ENCODE measurements around the gene TIGD3.

TIGD3 gene, protein sequence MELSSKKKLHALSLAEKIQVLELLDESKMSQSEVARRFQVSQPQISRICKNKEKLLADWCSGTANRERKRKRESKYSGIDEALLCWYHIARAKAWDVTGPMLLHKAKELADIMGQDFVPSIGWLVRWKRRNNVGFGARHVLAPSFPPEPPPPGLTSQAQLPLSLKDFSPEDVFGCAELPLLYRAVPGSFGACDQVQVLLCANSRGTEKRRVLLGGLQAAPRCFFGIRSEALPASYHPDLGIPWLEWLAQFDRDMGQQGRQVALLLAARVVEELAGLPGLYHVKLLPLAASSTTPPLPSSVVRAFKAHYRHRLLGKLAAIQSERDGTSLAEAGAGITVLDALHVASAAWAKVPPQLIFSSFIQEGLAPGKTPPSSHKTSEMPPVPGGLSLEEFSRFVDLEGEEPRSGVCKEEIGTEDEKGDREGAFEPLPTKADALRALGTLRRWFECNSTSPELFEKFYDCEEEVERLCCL
- total RNA-seq, result 0.30 to 0.93 (median 0.56) reads per million in 4 donors

DNA sequence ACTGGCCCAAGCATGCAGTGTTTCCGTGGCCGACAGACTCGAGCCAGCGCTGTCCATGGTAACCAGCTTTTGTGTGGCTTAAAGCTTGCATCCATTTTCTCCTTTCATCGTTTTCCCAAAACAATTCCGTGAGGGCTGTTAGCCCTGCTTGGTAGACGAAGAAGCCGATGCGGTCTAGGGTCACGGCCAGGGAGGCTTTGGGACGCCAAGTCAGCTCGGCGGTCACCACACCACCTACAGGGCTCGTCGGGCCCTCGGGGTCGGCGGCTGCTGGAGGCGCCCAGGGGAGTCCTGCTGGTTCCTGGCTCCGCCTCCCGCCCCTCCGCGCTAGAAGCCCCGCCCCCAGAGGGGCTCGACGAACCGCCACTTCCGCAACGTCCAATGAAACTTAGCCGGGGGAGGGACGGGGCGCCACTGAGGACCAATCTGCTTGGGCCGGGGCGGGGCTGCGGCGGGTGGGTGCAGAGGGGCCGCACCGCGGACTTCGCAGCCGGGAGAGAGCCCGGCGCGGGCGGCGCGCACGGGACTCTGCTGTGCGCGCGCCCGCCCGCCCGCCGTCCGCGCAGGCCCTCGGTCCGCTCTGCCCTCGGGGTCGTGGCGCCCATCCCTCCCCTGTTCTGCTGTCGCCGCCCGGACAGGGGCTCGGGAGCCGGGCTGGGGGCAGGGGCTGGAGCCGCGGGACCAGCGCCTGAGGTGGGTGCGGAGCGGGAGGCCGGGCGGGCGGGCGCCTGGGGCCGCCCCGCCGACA lies at the start of gene TIGD3:
TIGD3 (plus strand) TSS at position 487 of the 748 bp plus-strand sequence. CDS start 1,058 bp downstream, outside the sequence.
- DNase-seq, result peak; percentile 94 to 97 (median 95)

GRCh38 chr11:65305501-65306268 lies 48.9 kb upstream of the TIGD3 start:
- no peak for DNase-seq

GRCh38 chr11:65307298-65308229 lies 47.0 kb upstream of the TIGD3 start:
- no peak for DNase-seq

GRCh38 chr11:65308281-65308891 lies 46.2 kb upstream of the TIGD3 start:
- no peak for DNase-seq

DNA sequence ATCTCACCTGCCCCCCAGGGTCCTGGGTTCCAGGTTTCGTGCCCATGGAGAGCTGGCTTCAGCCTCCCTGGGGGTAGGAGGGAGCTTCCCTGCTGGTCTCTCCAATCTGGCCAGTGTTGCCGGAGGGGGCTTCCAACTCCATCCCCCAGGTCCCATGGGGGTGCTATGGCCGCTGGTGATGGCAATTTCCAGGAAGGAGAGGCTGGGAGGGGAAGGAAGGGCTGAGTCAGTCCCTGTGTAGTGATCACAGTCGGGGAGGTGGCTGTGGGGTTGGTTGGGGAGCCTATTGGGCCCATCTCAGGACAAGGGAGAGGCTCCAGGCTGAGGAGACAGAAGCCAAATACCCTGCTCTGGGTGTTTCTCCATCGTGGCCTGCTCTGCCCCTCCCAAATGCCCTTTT lies 45.5 kb upstream of the TIGD3 start:
- DNase-seq, result no peak

DNA sequence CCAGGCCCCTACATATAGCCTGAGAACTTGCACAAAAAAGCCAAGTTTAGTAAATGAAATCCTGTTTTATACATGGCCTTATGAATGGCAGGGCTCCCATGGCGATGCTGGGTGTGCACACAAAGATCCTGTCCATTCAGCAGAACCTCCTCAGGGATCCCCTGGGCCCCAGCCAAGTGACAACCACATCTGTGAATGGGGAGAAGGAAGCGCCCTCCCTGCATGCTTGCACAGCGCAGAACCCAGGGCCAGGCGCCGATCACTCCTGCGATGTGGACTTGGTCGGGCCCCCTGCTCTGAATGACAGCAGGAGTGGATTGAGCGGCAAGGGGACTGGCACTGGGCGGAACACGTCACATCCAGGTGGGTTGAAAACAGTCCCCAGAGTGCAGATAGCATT lies 44.3 kb upstream of the TIGD3 start:
- DNase-seq, result no peak

DNA sequence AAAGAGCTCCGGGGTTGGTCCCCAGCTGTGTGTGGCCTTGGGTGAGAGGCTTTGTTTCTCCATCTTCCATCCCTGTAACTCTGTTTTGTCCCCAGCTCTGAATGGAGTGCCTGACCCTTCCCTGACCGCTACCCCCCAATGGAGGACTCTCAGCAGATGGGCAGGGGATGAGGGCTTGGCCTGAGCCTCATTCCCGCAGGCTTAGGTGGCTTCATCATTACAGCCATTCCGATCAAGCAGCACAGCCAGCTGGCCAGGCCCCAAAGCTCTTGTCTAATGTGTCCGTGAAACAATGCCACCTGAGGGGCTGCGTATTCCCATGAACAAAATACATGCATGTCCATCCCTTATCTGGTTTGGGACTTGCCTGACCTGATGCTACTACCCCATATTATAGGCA lies 43.8 kb upstream of the TIGD3 start:
- no peak for DNase-seq

- no peak for DNase-seq
These were observed 43.3 kb upstream of the TIGD3 start for GRCh38 chr11:65311170-65311678.

GRCh38 chr11:65314501-65315203 lies 39.9 kb upstream of the TIGD3 start, which contains the start of gene CDC42EP2:
Gene CDC42EP2, plus strand, starts transcription at chr11:65314866. Its CDS starts 6,033 bp downstream, at chr11:65320899.
- peak; percentile 58 to 72 (median 63) for DNase-seq

DNA sequence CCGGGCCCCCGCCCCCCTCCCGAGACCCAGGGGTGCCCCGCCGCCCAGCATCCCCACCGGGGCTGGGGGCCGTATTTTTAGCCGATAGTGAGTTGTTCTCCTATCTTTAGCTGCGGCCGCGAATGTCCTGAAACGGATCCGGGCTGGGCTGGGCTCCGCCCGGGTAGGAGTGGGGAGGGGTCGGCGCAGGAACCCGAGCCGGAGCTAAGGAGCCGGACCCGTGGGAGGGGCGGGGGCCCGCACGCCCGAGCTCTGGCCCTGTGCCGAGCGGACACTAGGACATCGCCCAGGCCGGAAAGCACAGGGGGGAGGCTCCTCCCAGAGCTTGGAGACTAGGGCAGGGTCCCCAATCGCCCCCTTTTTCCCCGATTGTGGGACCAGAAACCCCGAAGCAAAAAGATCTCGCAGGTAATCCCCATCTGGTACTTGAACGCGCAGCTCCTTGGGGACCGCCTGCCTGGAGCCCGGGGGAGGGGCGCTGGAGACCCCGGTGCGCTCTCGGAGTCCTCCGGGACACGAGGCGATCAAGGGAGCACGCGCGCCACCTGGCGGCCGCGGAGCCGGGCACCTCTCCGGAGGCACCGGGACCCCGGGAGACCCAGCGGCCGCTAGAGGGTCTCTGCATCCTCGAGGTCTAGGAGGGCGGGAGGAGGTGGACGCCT lies 39.2 kb upstream of the TIGD3 start:
- peak; percentile 60 to 73 (median 69) for DNase-seq

DNA sequence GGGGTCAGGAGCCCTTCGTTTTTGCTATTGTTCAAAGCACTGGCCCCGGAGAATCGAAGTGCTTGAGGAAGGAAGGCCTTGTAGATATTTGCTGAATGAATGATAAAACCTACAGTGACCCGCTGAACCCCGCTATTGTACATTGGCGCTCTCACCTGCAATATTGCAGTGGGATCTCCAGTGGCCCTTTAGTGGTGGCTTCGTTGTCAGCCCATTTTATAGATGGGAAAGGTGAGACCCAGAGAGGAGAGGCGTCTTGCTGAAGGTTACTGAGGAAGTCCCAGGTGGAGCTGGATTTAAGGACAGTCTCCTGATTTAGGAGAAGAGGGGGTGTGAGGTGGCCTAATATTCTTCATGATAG lies 38.7 kb upstream of the TIGD3 start:
- DNase-seq, result no peak

DNA sequence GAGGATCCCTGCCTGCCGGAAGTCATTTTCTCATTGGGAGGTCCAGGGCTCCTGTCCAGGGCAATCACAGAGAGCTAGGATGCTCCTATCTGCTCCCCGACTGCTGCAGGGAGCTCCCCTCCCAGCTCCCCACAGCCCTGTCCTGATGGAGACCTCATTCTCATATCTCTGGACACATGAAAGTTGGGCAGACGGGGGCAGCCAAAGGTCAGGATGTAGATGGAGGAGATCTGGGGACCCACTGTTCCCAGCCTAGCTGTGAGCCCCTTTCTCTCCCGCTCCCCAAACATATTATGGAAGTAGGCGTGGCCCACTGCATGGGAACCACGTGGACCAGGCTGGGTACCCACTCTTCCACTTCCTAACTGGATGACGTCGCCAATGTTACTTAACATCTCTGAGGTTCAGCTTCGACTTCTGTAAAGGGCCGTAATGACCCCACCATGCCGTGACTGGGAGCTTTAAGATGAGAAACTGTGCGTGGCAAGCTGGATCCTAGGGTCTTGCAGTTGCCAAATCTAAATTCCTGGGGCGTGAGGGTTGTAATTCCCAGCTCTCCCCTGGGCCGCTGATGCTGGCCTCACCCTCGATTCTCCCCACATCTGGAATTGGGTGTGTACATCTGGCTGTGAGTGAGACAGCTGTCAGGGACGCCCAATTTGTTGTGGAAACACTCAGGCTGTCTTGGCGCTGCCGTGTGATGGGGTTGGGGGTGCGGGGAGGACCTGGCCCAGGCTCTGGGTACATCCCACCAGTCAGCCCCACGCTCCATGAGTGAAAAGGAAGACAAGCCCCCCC lies 38.1 kb upstream of the TIGD3 start:
- DNase-seq, result no peak

DNA sequence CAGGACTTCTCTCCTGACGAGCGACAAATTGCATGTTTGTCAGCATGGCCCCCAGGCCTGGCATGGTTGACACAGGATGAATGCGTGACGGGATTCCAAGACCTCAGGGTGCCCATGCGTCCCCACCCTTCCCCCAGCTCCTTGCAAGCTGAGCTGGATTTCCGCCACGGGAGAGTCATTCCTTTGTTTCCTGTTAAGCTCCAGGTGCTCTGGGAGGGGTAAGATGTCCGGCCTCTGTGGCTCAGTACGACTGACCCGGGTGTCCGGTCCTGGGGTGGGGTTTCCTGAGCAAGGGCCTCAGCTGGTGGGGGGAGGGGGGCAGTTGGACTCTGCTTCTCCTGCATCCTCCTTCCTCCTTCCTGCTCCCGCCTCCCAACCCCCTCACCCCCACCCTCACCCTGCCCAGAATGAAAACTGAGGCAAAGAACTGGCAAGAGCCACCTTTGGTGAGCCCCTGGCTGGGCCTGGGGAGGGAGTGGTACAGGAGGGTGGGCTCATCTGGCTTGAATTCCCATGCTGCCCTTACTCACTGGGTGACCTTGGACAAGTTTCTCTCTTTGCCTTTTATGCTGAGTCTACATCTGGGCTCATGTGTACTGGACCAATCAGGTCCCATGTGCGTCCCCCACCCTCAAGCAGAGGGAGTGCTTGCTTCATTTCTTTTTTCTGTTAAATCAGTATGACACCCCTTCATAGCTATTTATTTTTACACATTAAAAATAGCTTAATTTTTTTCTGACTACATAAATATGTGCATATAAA lies 37.3 kb upstream of the TIGD3 start:
- no peak for DNase-seq

DNA sequence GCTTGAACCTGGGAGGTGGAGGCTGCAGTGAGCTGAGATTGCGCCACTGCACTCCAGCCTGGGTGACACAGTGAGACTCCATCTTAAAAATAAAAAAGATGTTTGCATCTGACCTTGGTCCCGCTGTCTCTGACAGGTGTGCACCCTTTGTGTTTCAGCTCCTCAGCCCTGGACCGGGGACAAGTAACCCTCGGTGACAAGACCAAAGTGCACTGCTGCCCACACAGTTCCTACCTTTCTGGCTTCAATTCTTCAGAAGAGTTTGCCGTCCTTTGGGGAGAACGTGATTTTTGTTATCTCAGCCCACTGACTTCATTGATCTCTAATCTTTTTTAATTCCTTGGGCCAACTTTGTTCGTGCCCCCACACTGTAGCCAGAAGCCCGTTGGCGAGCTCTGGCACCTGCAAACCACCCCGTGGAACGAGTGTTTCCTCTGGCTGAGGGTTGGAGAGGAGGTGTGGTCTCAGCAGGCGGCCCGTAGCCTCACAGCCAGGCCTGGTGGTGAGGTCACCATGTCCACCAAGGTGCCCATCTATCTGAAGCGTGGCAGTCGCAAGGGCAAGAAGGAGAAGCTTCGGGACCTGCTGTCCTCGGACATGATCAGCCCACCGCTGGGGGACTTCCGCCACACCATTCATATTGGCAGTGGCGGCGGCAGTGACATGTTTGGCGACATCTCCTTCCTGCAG lies 34.0 kb upstream of the TIGD3 start:
- DNase-seq, result no peak

- no peak for DNase-seq
These were observed 33.5 kb upstream of the TIGD3 start for GRCh38 chr11:65321076-65321475.

DNA sequence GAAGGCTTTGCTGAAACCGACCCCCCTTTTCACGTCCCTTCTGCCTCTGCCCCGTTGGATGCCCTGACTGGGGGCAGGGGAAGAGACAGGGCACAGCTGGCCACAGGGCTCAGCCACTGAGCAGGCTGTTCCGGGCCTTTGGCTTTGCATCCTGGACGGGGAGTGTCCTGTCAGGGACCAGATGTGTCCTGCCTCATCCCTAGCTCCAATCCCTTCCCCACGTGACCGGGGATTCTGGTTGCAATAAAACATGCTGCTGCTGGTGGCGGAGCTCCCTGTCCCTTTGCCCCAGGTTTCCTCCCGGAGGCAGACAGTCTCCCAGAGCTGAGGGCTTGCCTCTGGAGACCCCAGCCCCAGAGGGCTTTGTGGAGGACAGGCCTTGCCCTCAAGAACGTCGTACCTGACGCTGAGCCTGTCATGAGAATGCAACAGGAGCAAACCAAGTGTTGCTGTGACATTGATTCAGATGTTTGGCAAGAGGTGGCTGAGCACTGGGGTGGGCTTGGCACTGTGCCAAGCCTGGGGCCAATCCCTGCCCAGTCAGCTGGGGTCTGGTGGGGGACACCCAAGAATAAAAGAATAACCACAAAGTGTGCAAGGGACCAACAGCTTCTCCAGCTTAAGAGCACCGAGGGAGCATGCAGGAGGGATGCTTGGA lies 32.6 kb upstream of the TIGD3 start:
- no peak for DNase-seq

DNA sequence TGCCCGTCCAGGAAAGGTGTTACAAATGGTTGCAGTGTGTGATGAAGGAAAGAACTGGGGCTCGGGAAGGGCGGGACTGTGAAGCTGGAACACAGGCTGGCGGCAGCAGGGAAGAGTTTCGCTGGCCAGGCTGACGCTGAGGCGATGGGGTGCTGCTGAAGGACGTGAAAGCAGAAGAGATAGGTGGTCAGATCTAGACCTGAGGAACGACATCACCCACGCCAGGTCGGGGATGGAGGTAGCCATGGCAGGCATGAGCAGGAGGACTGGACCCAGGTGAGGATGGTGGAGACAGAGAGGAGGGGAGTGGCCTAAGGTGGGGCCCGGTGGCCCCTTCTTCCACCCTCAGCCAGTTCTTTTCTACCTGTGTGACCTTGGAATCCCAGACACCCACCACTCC lies 30.7 kb upstream of the TIGD3 start:
- DNase-seq, result no peak

Data from T-helper 1 cell (primary cell).